ENCODE results near the gene XYLB. TPM values are rescaled to one million over a fixed set of nuclear protein-coding genes. Genes with fewer than 3 reads are reported as not detected.
"Not testable (repeated sequence)": the region's sequence is repeated elsewhere in the genome, so short reads cannot be mapped to it uniquely, and the experiment has no call there.

The XYLB gene
- total RNA-seq (2014; rRNA removed; shearing (Covaris generic)) = 1.7 and 2.2 TPM in 2 replicates

DNA sequence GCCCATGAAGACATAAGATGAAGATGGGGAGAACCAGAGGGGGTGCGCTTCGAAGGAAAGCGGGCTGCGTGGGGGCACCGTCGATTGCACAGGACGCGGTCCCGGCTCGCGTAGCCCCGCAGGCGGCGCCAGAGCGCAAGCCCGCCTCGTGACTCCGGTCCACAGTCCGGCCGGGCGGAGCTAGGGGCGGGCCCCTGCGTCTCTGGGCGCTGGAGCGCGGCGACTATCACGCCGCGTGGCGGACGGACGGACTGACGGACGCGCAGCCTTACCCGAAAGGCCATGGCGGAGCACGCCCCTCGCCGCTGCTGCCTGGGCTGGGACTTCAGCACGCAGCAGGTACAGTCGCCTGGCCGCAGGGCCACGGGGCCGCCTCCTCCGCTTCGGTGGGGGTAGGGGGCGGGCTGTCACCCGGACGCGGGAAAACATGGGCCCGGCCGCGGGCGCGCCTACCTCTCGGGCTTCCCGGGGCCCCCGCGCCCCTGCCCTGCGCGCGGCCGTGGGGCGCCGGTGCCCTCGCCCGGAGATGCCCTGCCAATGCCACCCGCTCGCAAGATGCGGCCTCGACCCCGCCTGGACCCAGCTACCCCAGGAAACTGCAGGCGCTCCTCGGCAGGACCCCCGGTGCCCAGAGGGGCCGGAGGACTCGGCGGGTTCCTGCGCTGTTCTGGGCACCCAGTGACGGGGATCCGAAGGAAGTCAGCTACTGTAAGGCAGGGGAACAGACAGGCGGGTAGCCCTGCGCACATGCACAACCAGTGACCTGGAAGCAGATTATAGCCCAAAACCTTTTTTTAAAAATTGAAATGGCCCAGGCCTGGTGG is at the start of gene XYLB:
Gene XYLB, plus strand, starts transcription at position 199 of the 824 bp plus-strand sequence. Its CDS starts 84 bp downstream, at position 283.
- DNase-seq (ENCODE audit: low read depth) = peak; percentile 76

DNA sequence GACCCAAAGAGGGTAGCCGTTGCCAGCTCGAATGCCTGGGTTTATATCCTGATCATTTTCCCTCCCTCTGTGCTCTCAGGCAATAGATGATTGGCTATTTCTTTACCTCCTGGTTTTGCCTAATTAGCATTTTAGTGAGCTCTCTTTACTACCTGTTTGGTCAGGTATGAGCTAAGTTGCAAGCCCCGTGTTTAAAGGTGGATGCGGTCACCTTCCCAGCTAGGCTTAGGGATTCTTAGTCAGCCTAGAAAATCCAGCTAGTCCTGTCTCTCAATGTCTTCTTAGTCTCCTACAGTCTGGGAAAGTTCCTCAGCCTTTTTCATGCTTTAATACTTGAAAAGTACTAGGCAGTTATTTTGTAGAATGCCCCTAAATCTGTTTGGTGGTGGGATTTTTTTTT is 49.5 kb upstream of the XYLB start:
- not testable (repeated sequence) for DNase-seq (ENCODE audit: low read depth)

- DNase-seq (ENCODE audit: low read depth) = no peak
Measured at GRCh38 chr3:38297537-38297936, 49.0 kb upstream of the XYLB start.

DNA sequence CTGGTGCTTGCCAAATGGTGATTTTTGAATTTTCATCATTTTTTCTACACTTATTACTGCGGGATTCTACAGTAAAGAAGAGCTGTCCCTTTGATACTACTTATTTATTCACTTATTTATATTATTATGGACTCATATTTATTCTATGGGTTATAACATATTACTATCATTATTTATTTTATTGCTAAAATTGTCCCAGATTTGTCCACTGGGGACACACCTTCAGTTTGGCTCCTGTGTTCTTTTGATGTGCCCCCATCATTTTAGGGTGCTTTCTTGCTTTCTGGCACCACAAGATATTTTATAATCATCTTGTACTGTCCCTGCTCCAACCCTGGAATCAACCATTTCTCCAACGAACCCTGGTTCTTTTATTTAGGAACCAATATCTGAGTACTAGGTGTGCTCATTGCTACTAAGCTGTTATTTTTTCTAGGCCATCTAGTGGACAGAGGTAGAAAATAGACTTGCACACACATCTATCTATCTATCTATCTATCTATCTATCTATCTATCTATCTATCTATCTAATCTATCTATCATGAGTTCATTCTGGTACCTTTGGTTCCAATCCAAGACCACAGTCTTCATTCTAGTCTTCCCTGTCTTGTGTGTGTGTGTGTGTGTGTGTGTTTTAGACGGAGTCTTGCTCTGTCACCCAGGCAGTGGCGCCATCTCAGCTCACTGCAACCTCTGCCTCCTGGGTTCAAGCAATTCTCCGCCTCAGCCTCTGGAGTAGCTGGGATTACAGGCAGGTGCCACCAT is 48.5 kb upstream of the XYLB start:
- DNase-seq (ENCODE audit: low read depth) = peak; percentile 5

GRCh38 chr3:38306941-38307340 is 39.6 kb upstream of the XYLB start:
- no peak for DNase-seq (ENCODE audit: low read depth)

GRCh38 chr3:38307599-38307998 is 39.0 kb upstream of the XYLB start:
- DNase-seq (ENCODE audit: low read depth) = no peak

- no peak for DNase-seq (ENCODE audit: low read depth)
Measured at GRCh38 chr3:38308456-38308855, 38.1 kb upstream of the XYLB start.

GRCh38 chr3:38311476-38311875 is 35.1 kb upstream of the XYLB start:
- no peak for DNase-seq (ENCODE audit: low read depth)

- DNase-seq (ENCODE audit: low read depth) = no peak
Measured at GRCh38 chr3:38311941-38312340, 34.6 kb upstream of the XYLB start.

GRCh38 chr3:38312356-38312755 is 34.2 kb upstream of the XYLB start:
- no peak for DNase-seq (ENCODE audit: low read depth)

DNA sequence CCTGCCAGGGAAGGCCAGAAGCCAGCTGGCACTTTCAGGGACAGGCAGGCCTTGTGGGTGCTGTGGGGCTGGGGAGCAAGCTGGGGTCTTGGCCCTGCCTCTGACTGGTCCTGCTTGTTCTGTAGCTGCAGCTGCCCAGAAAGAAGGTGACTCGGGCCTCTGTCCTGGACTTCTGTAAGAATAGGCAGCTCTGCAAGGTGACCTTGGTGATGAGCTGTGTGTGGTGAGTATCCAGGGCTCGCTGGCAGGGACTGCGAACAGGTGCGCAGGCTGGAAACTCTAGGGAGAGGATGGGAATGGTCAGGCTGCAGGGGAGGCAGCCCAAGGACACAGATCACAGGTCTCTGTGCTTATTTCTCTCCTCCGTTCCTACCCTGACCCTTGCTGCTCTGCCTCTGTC is 33.3 kb upstream of the XYLB start:
- no peak for DNase-seq (ENCODE audit: low read depth)

GRCh38 chr3:38313695-38314094 is 32.9 kb upstream of the XYLB start:
- DNase-seq (ENCODE audit: low read depth) = no peak

DNA sequence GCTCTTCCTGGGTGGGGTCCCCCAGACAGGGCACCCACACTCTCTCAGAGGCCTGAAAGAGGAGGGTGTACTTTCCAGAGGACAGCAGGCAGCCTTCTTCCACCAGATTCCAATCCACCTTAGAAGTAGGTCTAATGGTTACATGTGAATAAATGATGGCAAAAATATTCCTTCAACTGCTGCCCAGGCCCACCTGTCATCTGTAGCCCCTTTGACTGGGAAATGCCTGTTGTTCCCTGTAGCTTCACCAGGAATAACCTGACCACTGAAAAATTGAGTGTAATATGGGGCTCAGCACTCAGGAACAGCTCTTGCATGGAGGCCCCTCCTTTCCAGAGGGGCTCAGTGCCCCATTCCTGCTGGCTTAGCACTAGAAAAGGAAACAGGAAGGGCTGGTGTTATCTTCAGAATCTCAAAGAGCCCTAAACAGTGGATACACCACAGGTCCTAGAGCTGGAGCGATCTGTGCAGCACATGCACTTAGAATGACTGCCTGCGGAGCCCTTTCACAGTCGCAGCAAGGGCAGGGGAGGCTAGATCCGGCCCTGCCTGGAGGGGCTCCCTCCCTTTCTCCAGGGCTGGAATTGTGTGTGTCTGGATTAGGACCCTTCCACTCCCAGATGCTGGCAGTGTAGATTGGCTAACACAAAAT is 32.3 kb upstream of the XYLB start:
- DNase-seq (ENCODE audit: low read depth) = no peak

- no peak for DNase-seq (ENCODE audit: low read depth)
Measured at GRCh38 chr3:38314764-38315487, 31.7 kb upstream of the XYLB start.

GRCh38 chr3:38315488-38316230 is 30.9 kb upstream of the XYLB start:
- DNase-seq (ENCODE audit: low read depth) = no peak

- no peak for DNase-seq (ENCODE audit: low read depth)
Measured at GRCh38 chr3:38316356-38317191, 30.0 kb upstream of the XYLB start.

DNA sequence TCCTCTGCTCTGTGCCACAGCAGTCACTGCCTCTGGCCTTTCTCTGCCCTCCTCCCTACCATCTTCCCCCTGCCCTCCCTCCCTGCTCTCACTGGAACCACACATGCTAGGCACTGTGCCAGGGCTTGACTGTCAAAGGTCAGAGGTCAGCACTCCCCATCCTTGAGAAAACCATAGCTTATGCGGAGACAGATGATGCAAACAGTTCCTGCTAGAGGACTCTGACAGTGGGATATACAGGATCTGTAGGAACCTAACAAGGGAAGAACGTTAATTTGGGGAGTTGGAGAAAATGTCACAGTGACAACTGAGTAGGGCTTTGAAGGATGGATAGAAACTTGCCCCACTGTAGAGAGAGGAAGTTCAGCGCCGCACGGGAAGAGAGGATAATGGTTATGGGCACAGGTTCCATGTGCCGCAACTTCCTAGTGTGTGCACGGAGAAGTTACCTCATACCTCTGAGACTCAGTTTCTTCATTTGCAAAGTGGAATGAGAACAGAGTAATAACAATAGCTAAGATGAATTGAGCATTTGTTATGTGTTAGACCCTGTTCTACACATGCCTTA is 29.3 kb upstream of the XYLB start:
- DNase-seq (ENCODE audit: low read depth) = peak; percentile 33

GRCh38 chr3:38318766-38319671 is 27.6 kb upstream of the XYLB start:
- no peak for DNase-seq (ENCODE audit: low read depth)

GRCh38 chr3:38320638-38321037 is 25.9 kb upstream of the XYLB start:
- not testable (repeated sequence) for DNase-seq (ENCODE audit: low read depth)
